NCI-H128 (cell line): ENCODE data around the gene FBXO2.

ENCODE experiments used
- DNase-seq: peaks from one replicate; lab custom pipeline; 2025; ENCODE audit not compliant: unreplicated experiment; lab: John Stamatoyannopoulos, UW

The FBXO2 gene

DNA sequence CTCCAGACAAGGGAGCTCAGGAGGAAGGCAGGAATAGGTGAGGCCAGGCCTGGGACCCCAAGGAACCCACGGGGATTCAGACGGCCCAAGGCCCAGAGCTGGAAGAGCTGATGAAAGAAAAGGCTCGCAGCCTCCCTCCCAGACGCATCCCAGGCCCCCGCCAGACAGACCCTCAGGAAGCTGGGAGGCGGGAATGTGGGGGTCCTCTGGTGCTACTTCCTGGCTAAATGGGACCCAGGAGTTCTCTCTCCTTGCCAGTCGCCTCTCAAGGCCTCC is 430 bp downstream of the FBXO2 start:
- no peak for DNase-seq

DNA sequence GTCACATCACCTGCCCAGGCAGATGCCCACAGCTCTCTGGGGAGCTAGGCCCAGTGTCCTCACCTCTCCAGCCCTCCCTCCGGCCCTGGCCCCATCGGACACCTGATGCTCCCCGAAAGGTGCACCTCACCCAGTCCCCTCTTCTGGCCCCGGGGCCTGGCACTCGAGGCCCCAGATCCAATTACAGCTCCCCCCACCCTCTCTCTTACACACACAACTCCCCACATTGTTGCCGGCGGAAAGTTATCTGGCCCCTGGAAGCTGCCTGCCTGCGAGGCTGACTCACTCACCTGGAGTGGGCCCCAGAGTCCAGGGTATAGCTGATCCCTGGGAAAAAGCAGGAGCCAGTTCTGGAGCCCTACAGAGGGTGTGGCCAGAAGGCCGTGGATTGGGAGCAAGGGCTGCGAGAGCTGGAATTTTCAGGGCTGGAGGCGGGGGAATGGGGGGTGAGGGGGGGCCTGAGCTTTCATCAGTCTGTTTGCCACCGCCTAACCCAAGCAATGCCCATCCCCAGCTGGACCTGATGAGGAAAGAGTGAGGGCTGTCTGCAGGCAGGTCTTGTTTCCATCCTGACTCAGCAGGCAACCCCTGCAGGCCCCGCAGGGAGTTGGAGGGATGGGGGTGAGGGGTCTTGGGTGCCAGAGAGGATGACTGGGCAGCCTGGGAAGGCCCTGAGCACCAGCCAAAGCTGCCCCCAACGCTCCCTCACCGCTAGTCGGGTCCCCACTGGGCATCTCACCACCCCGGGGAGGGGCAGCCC is 948 bp downstream of the FBXO2 start:
- no peak for DNase-seq

DNA sequence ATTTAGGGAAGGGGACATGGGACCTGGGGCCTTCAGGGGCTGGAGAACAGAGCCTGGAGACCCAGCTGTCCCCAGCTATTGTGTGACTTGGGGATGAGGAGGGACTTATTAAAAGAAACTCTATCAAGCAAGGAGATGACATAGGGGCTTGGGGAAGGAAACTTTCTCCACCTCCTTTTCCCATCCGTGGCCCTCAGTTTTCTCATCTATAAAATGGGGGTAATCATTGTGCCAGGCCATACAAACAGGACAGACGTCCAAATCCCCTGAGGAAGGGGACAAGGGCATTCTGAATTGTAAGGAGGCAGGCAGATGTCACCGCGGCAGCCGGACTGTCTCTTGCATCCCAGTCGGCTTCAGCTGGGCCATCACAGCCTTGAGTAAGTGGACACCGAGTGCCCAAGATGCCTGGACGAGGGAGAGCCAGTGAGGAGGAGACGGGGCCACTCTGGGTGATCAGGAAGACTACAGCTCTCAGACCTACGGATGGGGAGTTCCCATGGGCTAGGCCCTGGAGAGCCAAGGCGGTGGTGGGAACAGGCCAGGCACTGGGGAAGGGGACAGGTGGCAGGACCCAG is 1.9 kb downstream of the FBXO2 start:
- DNase-seq = no peak

DNA sequence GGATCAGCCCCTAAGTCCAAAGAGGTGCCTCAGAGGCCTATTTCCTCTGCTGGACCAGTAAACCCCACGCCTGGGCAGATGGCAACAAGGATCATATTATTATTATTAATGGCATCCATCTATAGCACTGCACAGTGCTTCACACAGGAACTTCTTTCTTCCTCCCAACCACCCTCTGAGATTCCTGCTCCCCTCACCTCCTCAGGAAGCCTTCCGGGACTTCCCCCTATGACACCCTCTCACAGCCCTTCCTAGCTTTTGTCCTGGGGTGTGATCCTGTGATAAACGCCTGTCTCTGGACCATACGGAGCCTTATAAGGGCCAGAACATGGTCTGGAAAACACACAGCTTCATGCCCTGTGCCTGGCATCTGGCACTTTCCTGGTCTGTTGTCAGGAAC is 3.2 kb downstream of the FBXO2 start:
- no peak for DNase-seq

DNA sequence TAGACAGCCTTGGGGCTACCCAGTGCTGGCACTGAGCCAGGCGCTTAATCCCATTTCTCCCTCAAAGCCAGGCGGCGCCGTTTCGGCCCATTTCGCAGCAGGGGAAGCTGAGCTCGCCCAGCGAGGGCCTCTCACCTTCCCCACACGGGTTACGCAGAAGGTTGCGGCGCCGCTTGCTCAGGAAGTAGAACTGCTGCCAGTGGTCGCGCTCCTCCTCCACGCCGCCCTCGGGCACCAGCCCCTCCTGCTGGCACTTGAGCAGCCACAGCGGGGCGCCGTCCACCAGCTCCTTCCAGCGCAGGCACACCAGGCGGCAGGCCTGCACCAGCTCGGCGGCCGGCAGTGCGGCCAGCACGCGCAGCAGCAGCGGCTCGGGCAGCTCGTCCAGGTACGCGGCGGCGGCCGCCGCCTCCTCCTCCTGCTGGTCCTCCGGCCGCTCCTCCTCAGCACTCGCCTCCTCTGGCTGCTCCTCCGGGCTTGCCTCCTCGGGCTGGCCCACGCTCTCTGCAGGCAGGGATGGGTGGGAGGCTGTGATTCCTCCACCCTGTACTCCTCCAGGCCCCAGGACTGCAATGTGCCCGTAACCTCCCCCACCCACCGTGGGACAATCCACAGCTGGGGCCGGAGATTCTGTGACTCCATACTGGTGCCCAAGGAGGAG is 3.8 kb downstream of the FBXO2 start:
- DNase-seq = no peak

DNA sequence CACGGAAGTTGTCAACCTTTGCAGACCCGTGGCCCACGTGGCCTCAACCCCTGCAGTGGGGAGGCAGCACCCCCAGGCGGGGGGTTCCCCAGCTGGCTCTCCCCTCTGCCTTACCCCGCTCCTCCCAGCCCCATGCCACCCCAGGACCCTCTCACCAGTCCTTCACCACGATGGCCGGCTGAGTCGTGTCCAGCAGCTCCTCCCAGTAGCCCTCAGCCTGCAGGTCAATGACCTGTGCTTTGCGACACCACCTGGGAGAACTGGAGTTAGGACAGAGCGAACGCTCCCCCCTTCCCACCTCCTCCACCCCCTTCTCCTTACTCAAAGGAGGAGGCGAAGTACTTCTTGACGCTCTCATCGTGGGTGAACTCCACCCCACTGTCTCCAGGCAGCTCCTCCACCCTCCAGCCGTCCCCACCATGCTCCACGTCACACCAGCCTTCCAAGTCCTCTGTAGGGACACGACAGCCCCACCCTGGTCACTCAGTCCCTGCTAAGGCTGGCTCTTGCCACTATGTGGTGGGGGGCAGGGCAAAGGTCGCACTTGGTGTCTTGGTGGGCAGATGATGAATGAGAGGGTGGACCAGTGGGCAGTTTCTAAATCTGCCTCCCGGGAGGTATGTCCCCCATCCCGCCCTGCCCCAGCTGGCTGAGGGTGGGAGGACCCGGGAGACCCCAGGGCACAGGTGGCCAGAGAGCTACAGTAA is 4.5 kb downstream of the FBXO2 start:
- DNase-seq = no peak

DNA sequence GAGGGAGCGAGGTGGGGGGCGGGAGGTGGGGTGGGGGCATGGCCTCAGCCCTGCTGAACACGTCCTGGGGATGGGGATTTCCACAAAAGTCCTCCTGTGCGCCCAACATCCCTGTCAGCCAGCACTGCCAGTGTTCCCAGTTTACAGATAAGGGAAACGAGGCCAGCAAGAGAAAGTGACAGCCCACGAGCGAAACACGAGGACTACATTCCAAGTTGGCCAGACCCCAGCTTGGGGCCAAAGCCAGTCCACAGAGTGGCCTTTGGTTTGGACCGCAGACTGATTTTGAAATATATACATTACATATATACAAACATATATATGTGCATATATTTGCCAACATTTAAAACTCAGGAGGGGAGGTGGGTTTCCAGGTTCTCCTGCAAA is 5.0 kb downstream of the FBXO2 start:
- DNase-seq = no peak

DNA sequence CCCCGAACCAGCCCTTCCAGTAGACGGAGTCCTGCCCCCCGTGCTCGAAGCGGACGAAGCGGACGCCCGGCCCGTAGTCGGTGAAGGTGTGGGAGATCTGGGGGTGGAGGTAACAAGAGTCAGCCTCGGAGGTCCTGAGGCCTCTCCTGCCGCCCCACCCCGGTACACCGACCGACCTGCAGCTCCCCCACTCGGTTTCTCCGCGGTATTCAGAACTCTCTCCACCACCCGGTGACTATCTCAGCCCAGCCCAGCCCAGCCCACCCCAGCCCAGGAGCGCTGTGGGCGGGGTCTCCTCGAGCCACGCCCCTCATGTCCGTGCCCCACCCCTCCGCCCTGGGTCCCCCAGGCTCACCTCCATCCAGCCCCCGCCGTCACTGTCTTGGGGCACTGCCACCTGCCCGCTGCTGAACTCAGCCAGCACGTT is 5.5 kb downstream of the FBXO2 start:
- DNase-seq = no peak

DNA sequence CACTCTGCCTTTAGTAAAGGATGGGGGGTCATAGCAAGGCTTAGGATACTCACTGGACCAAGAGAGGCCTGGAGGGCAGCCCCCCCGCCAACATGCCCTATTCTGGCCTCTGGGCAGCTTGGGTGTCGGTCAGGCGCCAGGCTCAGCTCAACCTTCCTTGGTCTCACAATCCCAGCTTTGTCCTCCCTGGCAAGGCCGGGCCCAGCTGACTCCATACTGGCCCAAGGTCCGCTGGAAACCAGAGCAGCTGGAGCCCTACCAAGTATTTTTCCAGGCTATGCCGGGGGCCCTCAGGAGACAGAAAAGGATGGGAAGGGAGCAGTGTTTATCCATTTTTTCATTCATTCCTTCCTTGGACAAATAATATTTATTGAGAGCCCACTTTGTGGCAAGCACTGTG is 6.2 kb downstream of the FBXO2 start:
- no peak for DNase-seq

DNA sequence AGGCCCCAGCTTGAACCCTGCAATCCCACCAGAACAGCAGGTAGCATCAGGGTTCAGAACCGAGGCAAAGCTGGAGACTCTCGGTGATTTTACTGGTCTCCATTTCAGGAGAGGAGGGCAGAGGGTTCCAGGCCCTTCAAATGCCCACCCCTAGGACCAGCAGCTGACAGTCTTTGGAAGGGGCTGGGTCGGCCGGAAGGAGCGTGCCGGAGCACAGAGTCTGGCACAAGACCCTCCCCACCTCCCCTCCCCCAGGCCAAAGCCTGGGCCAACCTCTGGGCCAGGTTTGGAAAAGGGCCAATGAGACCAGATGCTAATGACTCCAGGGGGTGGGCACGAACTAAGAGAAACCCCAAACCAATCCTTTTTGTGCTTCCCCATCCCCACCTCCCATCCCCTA is 6.9 kb downstream of the FBXO2 start:
- DNase-seq = no peak

DNA sequence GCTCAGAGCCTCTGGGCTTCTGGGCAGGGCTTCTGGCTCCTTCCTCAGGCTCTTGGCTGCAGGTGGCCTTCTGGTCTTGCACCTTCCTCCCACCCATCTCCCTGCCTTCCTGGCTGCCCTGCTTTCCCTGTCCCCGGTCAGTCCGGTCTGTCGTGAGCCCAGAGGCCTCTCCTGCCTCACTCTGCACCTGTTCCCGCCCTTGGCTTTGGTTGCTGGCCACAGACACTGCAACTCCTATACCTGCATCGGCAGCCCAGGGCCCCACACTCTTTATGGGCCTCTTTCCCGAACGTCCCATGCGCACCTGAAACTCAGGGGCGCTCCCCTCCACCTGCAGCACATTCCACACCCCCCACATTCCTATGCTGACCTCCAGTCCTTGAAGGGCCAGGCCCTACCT is 7.9 kb downstream of the FBXO2 start:
- no peak for DNase-seq

DNA sequence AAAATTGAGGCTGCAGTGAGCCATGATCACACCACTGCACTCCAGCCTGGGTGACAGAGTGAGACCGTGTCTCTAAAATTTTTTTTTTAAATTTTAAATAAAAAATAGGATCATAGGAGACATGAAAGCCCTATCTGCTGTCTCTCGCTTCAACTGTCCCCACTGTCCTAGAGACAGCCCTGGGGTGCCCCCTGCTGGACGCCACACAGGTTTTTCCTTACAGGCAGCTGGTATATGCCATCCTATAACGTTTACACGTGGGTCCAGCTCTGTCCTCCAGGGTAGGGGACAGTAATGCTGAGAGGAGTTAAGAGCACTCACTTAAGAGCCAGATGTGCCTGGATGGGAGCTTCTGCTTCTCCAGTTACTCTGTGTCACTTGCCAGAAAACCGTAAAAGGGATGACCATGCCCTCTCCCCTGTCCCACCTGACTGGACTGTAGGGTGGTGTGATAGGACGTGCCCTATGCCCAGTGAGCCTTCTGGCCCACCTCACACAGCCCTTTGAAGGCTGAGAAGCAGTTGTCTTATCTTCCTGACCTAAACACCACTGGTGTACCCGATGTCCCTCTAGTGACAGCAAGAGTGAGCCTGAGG is 8.5 kb downstream of the FBXO2 start:
- DNase-seq = peak; percentile 71

DNA sequence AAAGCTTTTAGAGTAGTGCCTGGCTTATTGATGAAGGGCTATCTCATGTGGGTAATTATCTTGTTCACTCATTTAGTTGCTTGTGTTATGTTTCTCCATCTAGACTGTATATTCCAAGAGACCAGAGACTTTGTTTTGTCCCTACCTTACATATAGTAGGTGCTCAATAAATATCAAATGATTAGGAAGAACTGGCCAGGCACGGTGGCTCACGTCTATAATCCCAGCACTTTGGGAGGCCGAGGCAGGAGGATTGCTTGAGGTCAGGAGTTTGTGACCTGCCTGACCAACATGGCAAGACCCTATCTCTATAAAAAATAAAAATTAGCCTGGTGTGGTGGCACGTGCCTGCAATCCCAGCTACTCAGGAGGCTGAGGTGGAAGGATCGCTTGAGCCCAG is 9.0 kb downstream of the FBXO2 start:
- no peak for DNase-seq

DNA sequence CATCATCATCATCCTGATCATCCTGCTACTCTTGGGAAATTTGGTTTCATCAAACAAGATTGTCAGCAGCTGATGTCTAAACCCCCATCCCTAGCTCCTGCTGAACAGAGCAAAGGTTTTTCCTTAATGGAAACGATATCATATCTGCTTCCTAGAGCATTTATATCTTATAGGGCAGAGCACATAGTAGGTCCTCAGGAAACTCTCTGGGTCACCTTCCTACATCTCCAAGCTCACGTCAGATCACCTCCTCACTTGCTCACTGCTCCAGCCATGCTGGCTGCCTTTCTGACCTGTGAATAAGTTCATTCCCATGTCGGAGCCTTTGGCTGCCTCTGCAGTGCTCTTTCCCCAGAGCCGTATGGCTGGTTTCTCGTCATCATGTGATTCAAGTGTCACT is 10.4 kb downstream of the FBXO2 start:
- DNase-seq = no peak

DNA sequence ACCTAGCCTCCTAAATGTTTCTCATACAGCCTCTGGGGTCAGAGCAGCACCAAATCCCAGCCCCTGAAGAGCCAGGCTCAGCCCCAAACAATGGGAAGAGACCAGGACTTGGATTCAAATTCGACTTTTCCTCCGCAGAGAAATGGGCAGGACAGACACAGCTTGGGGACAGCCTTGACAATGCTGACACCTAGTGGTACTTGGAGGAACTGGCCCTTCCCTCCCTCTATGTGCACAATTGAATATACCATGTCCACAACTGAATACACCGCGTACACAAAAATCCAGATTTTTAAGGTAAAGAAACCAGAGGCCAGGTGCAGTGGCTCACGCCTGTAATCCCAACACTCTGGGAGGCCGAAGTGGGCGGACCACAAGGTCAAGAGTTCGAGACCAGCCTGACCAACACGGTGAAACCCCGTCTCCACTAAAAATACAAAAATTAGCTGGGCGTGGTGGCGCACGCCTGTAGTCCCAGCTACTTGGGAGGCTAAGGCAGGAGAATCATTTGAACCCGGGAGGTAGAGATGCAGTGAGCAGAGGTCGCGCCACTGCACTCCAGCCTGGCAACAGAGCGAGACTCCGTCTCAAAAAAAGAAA is 11.7 kb downstream of the FBXO2 start:
- peak; percentile 70 for DNase-seq

DNA sequence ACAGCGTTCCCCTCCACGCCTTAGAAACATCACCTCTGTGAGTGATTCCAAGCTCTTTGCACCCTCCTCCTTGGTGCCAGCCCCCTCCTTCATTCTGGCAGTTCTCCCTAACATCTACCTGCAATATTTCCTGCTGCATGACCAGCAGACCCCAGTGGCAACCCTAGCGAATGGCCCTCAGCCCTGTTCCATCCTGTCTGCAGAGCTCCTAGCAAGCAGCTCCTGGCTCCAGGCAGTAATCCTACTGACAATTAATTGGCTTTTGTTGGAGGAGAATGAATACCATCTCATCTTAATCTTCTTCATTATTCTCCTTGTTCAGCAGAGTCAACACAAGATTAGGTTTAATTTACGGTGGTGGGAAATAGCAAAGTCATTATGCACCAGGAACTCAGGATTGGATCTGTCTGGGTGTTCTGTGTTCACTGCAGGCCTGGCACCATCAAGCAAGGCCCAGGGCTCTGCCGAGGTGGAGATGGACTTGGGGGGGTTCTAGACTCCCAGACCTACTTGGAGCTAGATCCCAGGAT is 12.4 kb downstream of the FBXO2 start:
- no peak for DNase-seq

DNA sequence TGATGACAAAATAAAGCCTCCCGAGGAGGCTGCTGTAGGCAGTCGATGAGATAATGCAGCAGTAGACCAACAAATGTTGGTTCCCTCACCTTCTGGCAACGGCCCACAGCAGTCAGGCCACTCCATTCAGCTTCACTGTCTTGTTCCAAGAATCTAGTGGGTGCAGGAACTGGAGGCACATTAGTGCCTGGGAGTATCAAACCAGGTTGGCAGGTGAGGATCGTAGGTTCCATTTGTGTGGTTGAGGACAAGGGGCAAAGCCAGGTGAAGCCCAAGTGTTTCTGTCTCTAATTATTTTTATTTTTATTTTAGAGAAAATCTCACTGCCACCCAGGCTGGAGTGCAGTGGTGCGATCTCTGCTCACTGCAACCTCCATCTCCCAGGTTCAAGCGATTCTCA is 13.3 kb downstream of the FBXO2 start:
- no peak for DNase-seq

DNA sequence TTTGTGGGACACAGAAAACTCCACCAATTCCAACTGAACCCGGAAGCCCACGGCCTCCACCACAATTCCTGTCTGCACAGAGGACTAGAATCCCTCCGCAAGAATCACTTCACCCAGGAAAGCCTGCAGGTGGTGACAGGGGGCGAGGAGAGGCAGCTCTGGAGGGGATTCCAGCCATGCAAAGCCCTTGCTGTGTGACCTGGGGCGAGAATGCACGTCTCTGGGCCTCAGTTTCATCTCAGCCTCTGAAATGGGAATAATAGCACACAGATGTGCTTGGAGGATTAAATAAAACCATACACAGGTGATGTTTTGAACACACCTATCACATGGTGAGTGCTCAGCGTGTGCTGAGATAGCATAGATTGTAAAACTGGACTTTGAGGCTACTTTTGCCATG is 14.1 kb downstream of the FBXO2 start:
- DNase-seq = no peak

DNA sequence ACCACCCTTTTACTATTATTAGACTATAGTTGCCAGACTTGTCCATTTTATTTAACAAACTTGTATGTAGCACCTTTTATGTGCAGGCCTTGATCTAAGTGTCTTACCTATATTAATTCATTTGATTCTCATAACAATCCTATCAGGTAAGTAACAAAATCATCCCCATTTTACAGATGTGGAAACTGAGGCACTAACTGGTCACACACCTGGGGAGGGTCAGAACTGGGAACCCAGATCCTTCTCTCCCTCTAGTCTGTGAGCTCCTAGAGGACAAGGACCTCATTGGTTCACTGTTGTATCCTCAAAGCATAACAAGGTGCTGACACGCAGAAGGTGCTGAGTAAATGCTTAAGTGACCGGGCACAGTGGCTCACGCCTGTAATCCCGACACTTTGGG is 14.9 kb downstream of the FBXO2 start:
- DNase-seq = no peak

DNA sequence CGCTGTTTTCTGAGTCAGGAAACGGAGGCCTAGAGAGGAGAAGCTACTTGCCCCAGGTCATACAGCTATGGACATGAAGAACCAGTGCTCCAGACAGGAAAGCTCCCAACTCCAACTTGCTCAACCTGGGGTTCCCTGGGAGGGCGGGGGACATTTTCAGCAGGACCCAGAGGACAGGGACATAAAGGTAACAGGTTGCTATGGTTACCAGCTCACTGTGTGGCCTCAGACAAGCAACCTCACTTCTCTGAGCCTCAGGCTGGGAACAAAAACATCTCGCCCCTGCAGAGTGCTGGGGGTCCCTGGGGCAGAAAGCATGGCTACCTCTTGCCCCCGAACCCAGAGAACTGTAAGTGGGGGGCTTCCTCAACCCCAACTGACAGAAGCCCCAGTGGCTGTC is 16.1 kb downstream of the FBXO2 start:
- DNase-seq = no peak
